K562 (cell line): ENCODE measurements around the gene TMEM131L. TPM values are rescaled to one million over a fixed set of nuclear protein-coding genes. Genes with fewer than 3 reads are reported as not detected.
"Not testable (repeated sequence)": the region's sequence is repeated elsewhere in the genome, so short reads cannot be mapped to it uniquely, and the experiment has no call there.

Experiments
- ATAC-seq: fragments of 200-7000 bp; cut with Tn5 transposase; 3 replicates; pipeline ENCODE4 v1.9.1; 2020; ENCODE audit warnings: moderate library complexity
- BruUV-seq: library from RNA; stranded (reverse); fragments of 400-500 nt; replicated peaks from 2 replicates; lab custom pipeline; 2021; lab: Mats Ljungman, UMichigan
- CTCF ChIA-PET: fragments of 300-600 bp; formaldehyde crosslinking; extraction: SDS; loops from one replicate; lab custom pipeline; 2021; ENCODE audit warnings: low intra/inter-chr PET ratio; lab: Yijun Ruan, JAX
- POLR2A ChIA-PET: fragments of 300-600, 350-650 bp; sonication (Branson Sonifier 250); formaldehyde crosslinking; extraction: SDS; loops from one replicate; lab custom pipeline; 2021; ENCODE audit warnings: antibody characterized with exemption, inconsistent platforms; lab: Yijun Ruan, JAX
- DNase-seq, 4 experiments: peaks; one replicate each; pipeline versions ENCODE4 v3.0.0 to v3.0.0-alpha.2; 2011 to 2018; ENCODE audit warnings: low spot score in 3 of 4, mixed read lengths in 3 of 4; ENCODE audit errors: extremely low read depth in 1 of 4
- FAIRE-seq: peaks from 2 replicates; lab custom pipeline; 2011; peaks lifted over from hg19 to GRCh38; lab: Jason Lieb, UNC
- H2AFZ ChIP-seq: 2 replicates; pipeline ENCODE4 v1.6.0; 2011; ENCODE audit warnings: low read depth, low read length, control low read depth, inconsistent platforms
- H3K27ac ChIP-seq: fragments of 200-600 bp; 3 replicates; pipeline ENCODE4 v1.8.0; 2011; ENCODE audit warnings: low read depth, mild to moderate bottlenecking, control low read depth, inconsistent platforms, low read length, moderate library complexity, mixed read lengths; ENCODE audit errors: extremely low read depth
- H3K27me3 ChIP-seq, 2 experiments: fragments of 300-600 bp in 1 of 2; 2 replicates in 1 of 2; 3 replicates in 1 of 2; pipeline versions ENCODE4 v1.6.0 to v1.8.0; 2011; ENCODE audit warnings: inconsistent platforms in 2 of 2, low read length in 2 of 2, mild to moderate bottlenecking in 1 of 2, mixed read lengths in 1 of 2, moderate library complexity in 1 of 2; ENCODE audit not compliant: control insufficient read depth in 2 of 2, insufficient read depth in 2 of 2
- H3K36me3 ChIP-seq: fragments of 300-600 bp; 3 replicates; pipeline ENCODE4 v1.8.0; 2011; ENCODE audit warnings: mild to moderate bottlenecking, low read length, inconsistent platforms; ENCODE audit not compliant: control insufficient read depth, insufficient read depth
- H3K4me1 ChIP-seq, 2 experiments: fragments of 200-600 bp in 1 of 2; replicated peaks in 1 of 2; 2 replicates in 1 of 2; 3 replicates in 1 of 2; pipeline versions ENCODE4 v1.5.1 to v1.8.0; 2011; ENCODE audit warnings: inconsistent platforms in 2 of 2, low read length in 2 of 2, mild to moderate bottlenecking in 1 of 2, mixed read lengths in 1 of 2, moderate library complexity in 1 of 2; ENCODE audit not compliant: control insufficient read depth in 2 of 2, insufficient read depth in 2 of 2
- H3K4me2 ChIP-seq: 2 replicates; pipeline ENCODE4 v1.6.1; 2011; ENCODE audit warnings: low read length, control low read depth, inconsistent platforms, mixed read lengths; ENCODE audit not compliant: insufficient read depth
- H3K4me3 ChIP-seq: fragments of 200-600 bp; sonication (generic), shearing (Covaris generic); 2 replicates; pipeline ENCODE4 v1.5.1; 2016; ENCODE audit warnings: control low read depth, inconsistent platforms
- H3K79me2 ChIP-seq: fragments of 200-600 bp; 3 replicates; pipeline ENCODE4 v1.8.0; 2011; ENCODE audit warnings: low read length, inconsistent platforms; ENCODE audit not compliant: control insufficient read depth, insufficient read depth
- H3K9ac ChIP-seq, 2 experiments: 2 replicates each; pipeline versions ENCODE4 v1.6.0 to v1.6.1; 2011; ENCODE audit warnings: low read depth in 2 of 2, low read length in 2 of 2, control low read depth in 1 of 2, inconsistent platforms in 1 of 2, mild to moderate bottlenecking in 1 of 2, mixed read lengths in 1 of 2; ENCODE audit not compliant: insufficient read depth in 1 of 2
- H3K9me1 ChIP-seq: one replicate; pipeline ENCODE4 v1.6.0; 2011; ENCODE audit warnings: inconsistent platforms, mild to moderate bottlenecking, low read length, moderate library complexity; ENCODE audit not compliant: control insufficient read depth, insufficient read depth
- H3K9me3 ChIP-seq: replicated peaks from 2 replicates; pipeline ENCODE4 v1.5.1; 2011; ENCODE audit warnings: low read depth, low read length, inconsistent platforms; ENCODE audit not compliant: control insufficient read depth, insufficient read depth
- H4K20me1 ChIP-seq: replicated peaks from 2 replicates; pipeline ENCODE4 v1.6.1; 2011; ENCODE audit warnings: low read length, inconsistent platforms, mixed read lengths; ENCODE audit not compliant: control insufficient read depth, insufficient read depth
- BCOR ChIP-seq: fragments of 450-650 bp; IDR thresholded peaks from 2 replicates; pipeline ENCODE4 v1.6.1; 2016
- CHCHD3 ChIP-seq: fragments of 250-450 bp; sonication (Bioruptor Pico); IDR thresholded peaks from 2 replicates; pipeline ENCODE4 v2.1.2; 2022; ENCODE audit warnings: mild to moderate bottlenecking
- HDAC1 ChIP-seq, 2 experiments: fragments of 450-650 bp; IDR thresholded peaks; 2 replicates each; pipeline ENCODE4 v1.6.1; 2016 to 2017; ENCODE audit warnings: inconsistent platforms in 1 of 2, mild to moderate bottlenecking in 1 of 2, moderate library complexity in 1 of 2
- HDAC2 ChIP-seq: fragments of 450-650 bp; IDR thresholded peaks from 2 replicates; pipeline ENCODE4 v1.6.1; 2016; ENCODE audit warnings: mild to moderate bottlenecking
- KDM1A ChIP-seq, 2 experiments: fragments of 450-650 bp; IDR thresholded peaks; 2 replicates each; pipeline ENCODE4 v1.6.1; 2016; ENCODE audit warnings: mild to moderate bottlenecking in 2 of 2
- NR3C1 ChIP-seq: sonication (generic); formaldehyde crosslinking; IDR thresholded peaks from 2 replicates; pipeline ENCODE4 v1.8.1; 2022; ENCODE audit warnings: missing genetic modification reagents
- SRSF1 ChIP-seq: fragments of 200-400 bp; formaldehyde crosslinking; IDR thresholded peaks from 2 replicates; pipeline ENCODE4 v1.6.1; 2017; ENCODE audit warnings: mild to moderate bottlenecking, low read depth, low read length, moderate library complexity
- ZBTB7A ChIP-seq: IDR thresholded peaks from 2 replicates; pipeline ENCODE4 v1.6.1; 2011; ENCODE audit warnings: low read depth, mild to moderate bottlenecking, low read length, moderate library complexity, borderline replicate concordance; ENCODE audit not compliant: control insufficient read depth
- ZNF146 ChIP-seq: IDR thresholded peaks from one replicate; pipeline ENCODE4 v1.6.1; 2018; ENCODE audit warnings: missing compliant biosample characterization; ENCODE audit not compliant: unreplicated experiment
- WGBS: fragments of 100-300 bp; shearing (Covaris generic); methylation state at CpG from one replicate; pipeline ENCODE4 v1.1.6; 2016; ENCODE audit warnings: low coverage, mixed read lengths; ENCODE audit not compliant: insufficient coverage; ENCODE audit errors: missing lambda C conversion rate; 5-methylcytosine and 5-hydroxymethylcytosine counted together
- in situ Hi-C: fragments of 300-500 bp; cut with MboI; formaldehyde crosslinking; loops from 4 replicates; pipeline ENCODE4 v1.15.0; 2018; ENCODE audit warnings: inconsistent platforms, mixed read lengths
- intact Hi-C: fragments of 100-400 bp; cut with micrococcal nuclease; formaldehyde crosslinking; loops from 2 replicates; pipeline ENCODE4 v1.14.2; 2022
- polyA plus RNA-seq, 8 experiments: library from polyadenylated mRNA; depleted of rRNA in 4 of 8; stranded (reverse) in 5 of 8; unstranded in 3 of 8; fragments of >200 nt; fragmentation: Nextera tagmentation in 2 of 8; fragmentation: Illumina TruSeq in 1 of 8; extraction: Ambion mirVana in 2 of 8; extraction: Trizol in 1 of 8; gene quantifications; 2 replicates each; pipeline versions ENCODE4 v1.2.1 to v1.2.3, GENCODE V29; 2011 to 2014; ENCODE audit warnings: inconsistent platforms in 1 of 8, missing spikeins in 1 of 8
- total RNA-seq, 7 experiments: library from RNA; depleted of rRNA in 6 of 7; stranded (reverse); fragments of >200 nt in 6 of 7; fragmentation: Illumina TruSeq in 2 of 7; extraction: Trizol in 2 of 7; gene quantifications; 2 replicates each; pipeline versions ENCODE4 v1.2.1 to v1.2.3, GENCODE V29; 2011 to 2021; ENCODE audit warnings: low replicate concordance in 1 of 7
- TF ChIP-seq, protein P1 (sequence below): sonication (generic); formaldehyde crosslinking; IDR thresholded peaks from 2 replicates; pipeline ENCODE4 v1.8.0; 2022; ENCODE audit warnings: mild to moderate bottlenecking, missing genetic modification reagents

Gene TMEM131L
- total and polyA plus RNA-seq, 9 of the 15 experiments (the other 6 are each of a cell fraction or from before 2014, with no cell fraction given), result 1.2 to 20.8 (median 12.9) TPM

DNA sequence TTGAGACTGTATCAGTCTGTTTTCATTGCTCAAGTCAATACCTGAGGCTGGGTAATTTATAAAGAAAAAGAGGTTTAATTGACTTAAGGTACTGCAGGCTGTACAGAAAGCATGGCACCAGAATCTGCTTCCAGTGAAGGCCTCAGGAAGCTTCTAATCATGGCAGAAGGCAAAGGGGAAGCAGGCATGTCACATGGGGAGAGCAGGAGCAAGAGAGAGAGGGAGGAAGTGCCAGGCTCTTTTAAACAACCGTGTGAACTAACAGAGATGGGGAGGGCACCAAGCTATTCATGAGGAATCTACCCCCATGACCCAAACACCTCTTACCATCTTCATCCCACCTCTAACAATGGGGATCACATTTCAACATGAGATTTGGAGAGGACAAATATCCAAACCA lies 7.2 kb upstream of the TMEM131L start:
- no peaks in the 10 kb centered on the region for H4K20me1 ChIP-seq
- in situ Hi-C loops, result no loop called here

DNA sequence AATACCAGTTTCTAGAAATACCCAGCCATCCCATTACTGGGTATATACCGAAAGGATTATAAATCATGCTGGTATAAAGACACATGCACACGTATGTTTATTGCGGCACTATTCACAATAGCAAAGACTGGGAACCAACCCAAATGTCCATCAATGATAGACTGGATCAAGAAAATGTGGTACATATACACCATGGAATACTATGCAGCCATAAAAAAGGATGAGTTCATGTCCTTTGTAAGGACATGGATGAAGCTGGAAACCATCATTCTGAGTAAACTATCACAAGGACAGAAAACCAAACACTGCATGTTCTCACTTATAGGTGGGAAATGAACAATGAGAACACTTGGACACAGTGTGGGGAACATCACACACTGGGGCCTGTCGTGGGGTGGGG lies 4.6 kb upstream of the TMEM131L start:
- FAIRE-seq, H3K27ac ChIP-seq, DNase-seq, H3K36me3 ChIP-seq, H2AFZ ChIP-seq, POLR2A ChIA-PET, BruUV-seq, H3K4me2 ChIP-seq, H4K20me1 ChIP-seq, H3K9me1 ChIP-seq, H3K4me3 ChIP-seq, H3K9ac ChIP-seq, in situ Hi-C loops, CTCF ChIA-PET, ATAC-seq, H3K27me3 ChIP-seq, H3K9me3 ChIP-seq, H3K79me2 ChIP-seq: not testable (repeated sequence)
- 86% methylated on average over 2 of the region's 4 CpGs for WGBS
- intact Hi-C loops, result loop anchor here (10.0 kb wide), 2 partner anchors 113 to 117 kb away; partner anchors contain the start of gene MND1
- peaks cover 20 to 26% of the 10 kb centered on the region in 2 experiments for H3K4me1 ChIP-seq
- TF ChIP-seq HDAC2 (peak; percentile 32; the same call in 1 of the 2 replicates), ZNF146 (peak; percentile 86), HDAC1 (IDR thresholded peaks at IDR 0.05) (0 out of 4 replicates have a peak, but pooled peaks of 1 of the 2 experiments have one; percentile 18), KDM1A (IDR thresholded peaks at IDR 0.05) (peak; percentile 51 to 73; a peak in 3 of 4 replicates), BCOR (peak; percentile 79)

More for the DNA sequence above, 7.2 kb upstream of the TMEM131L start:
- Histone ChIP-seq H3K9me1 (peaks cover 3% of the 10 kb centered on the region), H3K4me3 (no peak overlapping the region), H3K4me1 (peaks cover 7 to 9% of the 10 kb centered on the region in 2 experiments; a peak in 4 of 5 replicates), H3K27me3 (no peaks in the 10 kb centered on the region), H3K9me3 (no peaks in the 10 kb centered on the region), H3K79me2 (no peaks in the 10 kb centered on the region), H3K27ac (no peak overlapping the region), H2AFZ (no peak overlapping the region), H3K4me2 (no peak overlapping the region), H3K36me3 (no peaks in the 10 kb centered on the region), H3K9ac (no peak overlapping the region)
- POLR2A ChIA-PET, result no interaction called here
- no peak for FAIRE-seq
- TF ChIP-seq ZBTB7A (no peak), CHCHD3 (CRISPR knock-in tag) (no peak), SRSF1 (no peak), NR3C1 (no peak)
- TF ChIP-seq, protein P1, sequence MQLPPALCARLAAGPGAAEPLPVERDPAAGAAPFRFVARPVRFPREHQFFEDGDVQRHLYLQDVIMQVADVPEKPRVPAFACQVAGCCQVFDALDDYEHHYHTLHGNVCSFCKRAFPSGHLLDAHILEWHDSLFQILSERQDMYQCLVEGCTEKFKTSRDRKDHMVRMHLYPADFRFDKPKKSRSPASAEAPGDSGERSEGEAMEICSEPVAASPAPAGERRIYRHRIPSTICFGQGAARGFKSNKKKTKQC, result no peak
- DNase-seq, result no peak
- intact Hi-C loops, result no loop called here
- BruUV-seq, result no TSS peak
- 18% methylated on average over 1 of the region's 1 CpG for WGBS
- ATAC-seq, result no peak
- CTCF ChIA-PET, result no interaction called here
